Measurements from ENCODE around the gene REG3G.
A peak's percentile ranks its signal among the peaks of the same experiment; 100 is the strongest.

REG3G gene

GRCh38 chr2:79025421-79025820, at the start of gene REG3G:
Gene REG3G, plus strand, starts transcription at chr2:79025702. Its CDS starts 392 bp downstream, at chr2:79026094.
- no peak for DNase-seq

GRCh38 chr2:78977661-78978145, 47.8 kb upstream of the REG3G start:
- DNase-seq = no peak

DNA sequence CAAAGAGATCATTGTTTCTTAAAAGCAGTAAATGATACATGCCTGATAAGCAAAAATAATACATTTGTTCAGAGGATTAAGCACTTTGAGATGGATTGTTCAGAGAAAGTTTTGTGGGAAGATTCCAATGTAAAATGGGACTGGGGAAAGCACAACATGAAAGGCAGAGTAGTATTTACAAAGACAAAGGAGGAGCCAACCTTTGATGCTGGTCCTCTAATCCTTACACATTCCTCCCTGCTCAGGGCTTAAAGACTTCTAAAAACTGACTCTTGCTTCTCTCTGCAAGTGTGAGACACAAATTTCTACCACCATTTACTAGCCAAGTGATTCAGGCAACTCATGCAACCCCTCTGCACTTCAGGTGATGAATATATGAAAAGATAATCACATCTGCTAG, 47.2 kb upstream of the REG3G start:
- DNase-seq = no peak

GRCh38 chr2:78979380-78980151, 45.9 kb upstream of the REG3G start:
- peak; percentile 50 for DNase-seq

DNA sequence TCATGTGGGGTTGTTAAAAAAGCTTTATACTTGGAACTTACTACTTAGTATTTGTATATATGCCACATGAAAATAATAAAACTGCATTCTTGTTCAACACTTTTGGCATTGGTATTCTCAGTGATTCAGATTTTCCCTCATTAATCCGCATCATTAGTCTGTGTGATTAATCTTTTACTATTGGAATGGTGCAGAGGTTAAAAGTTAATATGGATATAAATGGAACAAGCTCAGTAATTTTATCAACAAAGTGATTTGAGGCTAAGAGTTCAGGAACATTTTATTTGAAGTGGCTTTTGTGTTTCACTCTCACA, 45.4 kb upstream of the REG3G start:
- DNase-seq = no peak

GRCh38 chr2:78980871-78981270, 44.6 kb upstream of the REG3G start:
- no peak for DNase-seq

DNA sequence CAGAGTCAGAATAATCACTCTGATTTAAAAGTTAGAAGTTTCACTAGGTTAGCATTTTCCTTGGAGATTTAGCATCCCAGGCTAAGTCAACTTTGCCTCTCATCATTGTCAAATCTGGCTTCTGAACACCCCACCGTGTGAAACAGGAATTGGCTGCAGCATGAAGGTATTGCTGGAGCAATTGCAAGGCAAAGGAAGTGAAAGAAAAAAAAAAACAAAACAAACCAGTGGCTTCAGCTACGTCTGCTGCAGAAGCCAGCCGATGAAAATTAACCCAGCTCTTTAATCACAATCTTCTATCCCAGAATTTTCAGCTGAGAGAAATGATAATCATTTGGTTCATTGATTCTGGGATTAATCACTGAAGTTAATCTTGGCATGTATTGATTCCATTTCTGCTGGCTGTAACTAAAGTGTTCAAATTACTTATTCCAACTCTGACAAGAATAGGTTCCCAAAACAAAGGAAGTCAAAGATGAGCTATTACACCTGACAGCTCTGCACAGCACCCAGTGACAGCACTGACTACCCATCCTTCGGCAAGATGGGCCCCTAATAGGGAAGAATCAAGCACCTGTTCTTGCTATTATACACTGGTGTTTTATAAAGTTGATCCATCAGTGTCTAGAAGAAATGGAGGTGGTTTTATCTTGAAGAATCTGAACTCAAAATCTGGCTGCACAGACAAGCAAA, 42.7 kb upstream of the REG3G start:
- no peak for DNase-seq

DNA sequence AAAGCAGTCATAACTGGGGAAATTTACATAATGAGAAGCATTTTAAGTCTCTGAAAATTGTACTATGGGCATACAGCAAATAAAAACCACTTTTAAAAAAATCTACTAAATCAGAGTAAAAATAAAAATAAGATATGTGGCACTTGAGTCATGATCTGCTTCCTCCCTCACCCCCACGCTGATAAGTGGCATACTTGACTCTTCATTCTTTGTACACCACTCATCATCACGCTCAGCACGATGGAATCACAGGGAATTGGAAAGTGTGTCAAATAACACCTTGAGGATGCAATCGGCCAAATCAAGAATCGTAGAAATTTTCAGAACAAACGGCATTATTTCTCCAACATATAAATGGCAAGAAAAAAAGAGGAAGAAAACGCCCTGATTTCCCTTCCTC, 41.1 kb upstream of the REG3G start:
- DNase-seq = no peak

- no peak for DNase-seq
Measured at GRCh38 chr2:78985558-78985957, 39.9 kb upstream of the REG3G start.

- DNase-seq = no peak
Measured at GRCh38 chr2:78989051-78989450, 36.5 kb upstream of the REG3G start.

- peak; percentile 60 for DNase-seq
Measured at GRCh38 chr2:78992451-78992806, 33.1 kb upstream of the REG3G start.

GRCh38 chr2:78992807-78993517, 32.5 kb upstream of the REG3G start:
- DNase-seq = peak; percentile 70

GRCh38 chr2:78993518-78994148, 31.9 kb upstream of the REG3G start:
- DNase-seq = no peak

- no peak for DNase-seq
Measured at GRCh38 chr2:78994789-78995188, 30.7 kb upstream of the REG3G start.

GRCh38 chr2:78999406-78999805, 26.1 kb upstream of the REG3G start:
- DNase-seq = peak; percentile 7

- no peak for DNase-seq
Measured at GRCh38 chr2:79000008-79000576, 25.4 kb upstream of the REG3G start.

DNA sequence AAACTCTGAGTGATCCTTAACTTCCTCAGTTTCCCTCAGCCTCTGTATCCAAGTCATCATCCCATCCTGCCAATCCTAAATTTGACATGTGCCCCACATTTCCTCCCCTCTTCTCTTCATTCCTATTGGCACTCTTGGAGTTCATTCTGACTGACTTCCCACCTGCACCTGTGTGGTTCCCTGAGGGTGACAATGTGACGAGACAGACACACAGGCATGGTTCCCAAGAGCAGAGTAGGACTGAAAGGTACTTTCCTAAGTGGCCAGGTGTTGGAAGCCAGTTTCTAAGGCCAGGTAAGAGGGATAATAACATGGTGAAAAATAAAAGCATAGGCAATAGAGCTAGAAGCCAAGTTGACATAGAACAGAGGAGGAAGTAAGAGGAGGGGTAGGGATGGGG, 24.2 kb upstream of the REG3G start:
- no peak for DNase-seq

DNA sequence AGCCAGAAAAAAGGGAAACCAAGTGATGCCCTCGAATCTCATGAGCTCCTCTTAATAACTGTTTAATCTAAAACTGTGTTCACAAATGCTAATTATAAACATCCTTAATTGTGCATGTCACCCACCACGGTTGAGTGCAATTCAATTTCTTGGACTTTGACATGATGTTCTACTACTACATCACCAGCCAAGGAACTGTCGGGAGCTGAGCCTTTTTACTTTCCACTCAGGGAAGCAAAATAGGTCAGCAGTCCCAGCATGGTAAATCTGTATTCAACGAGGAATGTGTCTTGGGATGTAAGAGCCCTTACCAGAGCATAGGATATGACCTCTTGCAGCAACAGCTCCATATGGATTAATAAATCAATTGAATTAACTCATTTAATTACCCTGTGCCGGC, 20.8 kb upstream of the REG3G start:
- DNase-seq = no peak

GRCh38 chr2:79005216-79005615, 20.3 kb upstream of the REG3G start:
- DNase-seq = no peak

DNA sequence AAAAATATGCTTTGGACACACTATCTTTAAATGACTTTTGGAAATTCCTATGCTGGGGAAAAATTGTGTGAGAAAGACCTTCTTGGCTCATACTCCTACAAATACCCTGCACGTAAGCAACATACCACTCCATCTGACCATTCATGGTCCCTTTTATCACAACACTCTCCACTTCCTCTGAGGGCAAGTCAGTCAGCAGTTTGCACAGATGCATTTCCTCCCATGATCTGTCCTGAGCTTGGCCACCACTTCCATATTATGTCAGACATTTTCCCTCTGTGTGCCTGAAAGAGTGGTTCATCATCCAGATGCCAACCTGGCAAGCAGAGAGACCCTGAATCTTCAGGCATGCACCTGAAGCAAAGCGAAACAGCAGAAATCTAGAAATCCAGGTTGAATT, 16.1 kb upstream of the REG3G start:
- no peak for DNase-seq

GRCh38 chr2:79011496-79011895, 14.0 kb upstream of the REG3G start:
- no peak for DNase-seq

GRCh38 chr2:79013629-79014028, 11.9 kb upstream of the REG3G start:
- DNase-seq = no peak

GRCh38 chr2:79016342-79016741, 9.2 kb upstream of the REG3G start:
- no peak for DNase-seq
